Ovary (tissue), 9 donors: ENCODE results near the gene CA5B. TPM values are rescaled to one million over a fixed set of nuclear protein-coding genes. Genes with fewer than 3 reads are reported as not detected.

Experiments
- DNase-seq, 5 donors: peaks; one replicate each; pipeline ENCODE4 v3.0.0-alpha.2; 2019 to 2020
- H3K27ac ChIP-seq, 2 donors: fragments of 200-600 bp; one replicate each; pipeline versions ENCODE4 v1.5.1 to v1.8.0; 2019 to 2022
- H3K27me3 ChIP-seq: fragments of 200-600 bp; one replicate; pipeline ENCODE4 v1.8.0; 2022
- H3K36me3 ChIP-seq: fragments of 200-600 bp; sonication (generic); one replicate; pipeline ENCODE4 v1.5.1; 2019
- H3K4me1 ChIP-seq: one replicate; pipeline ENCODE4 v1.8.1; 2013; ENCODE audit warnings: mild to moderate bottlenecking, moderate library complexity; ENCODE audit not compliant: insufficient read depth
- H3K4me3 ChIP-seq: fragments of 200-600 bp; sonication (generic); one replicate; pipeline ENCODE4 v1.5.1; 2017
- H3K9me3 ChIP-seq, 2 donors: fragments of 200-600 bp in 1 of 2; sonication (generic) in 1 of 2; one replicate each; pipeline versions ENCODE4 v1.5.1 to v1.8.1; 2013 to 2019; ENCODE audit warnings: mild to moderate bottlenecking in 1 of 2, moderate library complexity in 1 of 2
- EP300 ChIP-seq: sonication (generic); formaldehyde crosslinking; IDR thresholded peaks from one replicate; pipeline ENCODE4 v1.6.1; 2017; ENCODE audit warnings: antibody characterized with exemption
- POLR2A ChIP-seq: fragments of 450-650 bp; IDR thresholded peaks from one replicate; pipeline ENCODE4 v1.6.1; 2017; ENCODE audit warnings: antibody characterized with exemption, mild to moderate bottlenecking, moderate library complexity
- WGBS, 3 donors: extraction: QIAGEN DNeasy Blood & Tissue Kit in 1 of 3; methylation state at CpG; one replicate each; pipeline versions ENCODE4 v1.1.5 to v1.1.7; 2013 to 2017; 5-methylcytosine and 5-hydroxymethylcytosine counted together
- intact Hi-C, 4 donors: fragments of 100-400 bp; cut with DNase I; formaldehyde crosslinking; loops; one replicate each; pipeline versions ENCODE4 v1.11.0 to v1.15.1; 2022 to 2023
- polyA plus RNA-seq, 2 donors: library from polyadenylated mRNA; stranded (reverse); fragments of 200-250 nt in 1 of 2; fragments of 350-450 nt in 1 of 2; fragmentation: Illumina TruSeq in 1 of 2; extraction: RNeasy Lipid Tissue Mini Kit (QIAGEN cat#74804) in 1 of 2; gene quantifications; one replicate each; pipeline ENCODE4 v1.2.3, GENCODE V29; 2013 to 2014
- total RNA-seq, 7 donors: library from RNA; depleted of rRNA in 2 of 7; stranded (reverse); fragments of >200 nt in 2 of 7; fragmentation: NEBNext Ultra II Directional in 3 of 7; extraction: Animal tissue kit (Norgen Biotek cat#: 25700) in 3 of 7; gene quantifications; one replicate each; pipeline versions ENCODE4 v1.1.0 to v1.2.4, GENCODE V29; 2016 to 2023
- TF ChIP-seq, protein P1 (sequence below), 3 donors: fragments of 450-650 bp in 2 of 3; fragments of 200-600 bp in 1 of 3; IDR thresholded peaks; one replicate each; pipeline versions ENCODE4 v1.5.1 to v1.8.0; 2016 to 2022; ENCODE audit warnings: antibody characterized with exemption in 3 of 3, mild to moderate bottlenecking in 1 of 3
- donor health status: DM: no; HTN: no; CAD: no; lungs with moderate emphysema.
- donor health status: DM: no; HTN: no; CAD: no.
- donor health status: Bipolar disorder and iron deficiency.
- donor health status: DM: yes; HTN: yes; CAD: no.
- donor health status: DM: no; HTN: no; CAD: no.
- donor health status: DM: yes; HTN: yes; CAD: no.

The CA5B gene
- total and polyA plus RNA-seq, 9 donors = 6.5 to 39.5 (median 24.1) TPM

DNA sequence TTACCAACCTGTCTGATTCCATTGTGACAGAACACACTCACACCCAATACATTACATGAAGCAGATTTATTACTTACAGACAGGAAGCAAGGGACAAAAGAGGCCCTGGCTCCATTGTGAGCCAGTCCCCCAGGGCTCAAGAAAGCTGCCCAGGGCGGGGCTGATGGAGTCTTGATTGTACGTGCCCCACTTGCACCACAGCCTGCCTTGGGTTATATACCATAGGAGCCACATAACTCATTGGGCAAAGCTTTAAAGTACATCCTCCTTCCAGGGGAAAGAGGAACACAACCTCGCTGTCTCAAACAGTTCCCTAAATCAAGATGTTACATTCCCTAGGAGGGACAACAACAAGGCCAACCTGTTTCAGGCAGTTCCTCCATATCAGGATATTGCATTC lies 48.8 kb downstream of the CA5B start:
- intact Hi-C loops = no loop called here
- H3K36me3 ChIP-seq = no peaks in the 10 kb centered on the region
- WGBS, 3 donors = 91 to 94% (median 92%) methylated on average over 3 of the region's 3 CpGs
- H3K4me1 ChIP-seq = peaks cover 2% of the 10 kb centered on the region
- TF ChIP-seq, protein P1, sequence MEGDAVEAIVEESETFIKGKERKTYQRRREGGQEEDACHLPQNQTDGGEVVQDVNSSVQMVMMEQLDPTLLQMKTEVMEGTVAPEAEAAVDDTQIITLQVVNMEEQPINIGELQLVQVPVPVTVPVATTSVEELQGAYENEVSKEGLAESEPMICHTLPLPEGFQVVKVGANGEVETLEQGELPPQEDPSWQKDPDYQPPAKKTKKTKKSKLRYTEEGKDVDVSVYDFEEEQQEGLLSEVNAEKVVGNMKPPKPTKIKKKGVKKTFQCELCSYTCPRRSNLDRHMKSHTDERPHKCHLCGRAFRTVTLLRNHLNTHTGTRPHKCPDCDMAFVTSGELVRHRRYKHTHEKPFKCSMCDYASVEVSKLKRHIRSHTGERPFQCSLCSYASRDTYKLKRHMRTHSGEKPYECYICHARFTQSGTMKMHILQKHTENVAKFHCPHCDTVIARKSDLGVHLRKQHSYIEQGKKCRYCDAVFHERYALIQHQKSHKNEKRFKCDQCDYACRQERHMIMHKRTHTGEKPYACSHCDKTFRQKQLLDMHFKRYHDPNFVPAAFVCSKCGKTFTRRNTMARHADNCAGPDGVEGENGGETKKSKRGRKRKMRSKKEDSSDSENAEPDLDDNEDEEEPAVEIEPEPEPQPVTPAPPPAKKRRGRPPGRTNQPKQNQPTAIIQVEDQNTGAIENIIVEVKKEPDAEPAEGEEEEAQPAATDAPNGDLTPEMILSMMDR (IDR thresholded peaks at IDR 0.05) = no peak
- TF ChIP-seq EP300 (no peak), POLR2A (no peak)
- H3K9me3 ChIP-seq = no peaks in the 10 kb centered on the region
- H3K4me3 ChIP-seq = no peak overlapping the region
- no peaks in the 10 kb centered on the region for H3K27me3 ChIP-seq
- no peak for DNase-seq
- no peak overlapping the region for H3K27ac ChIP-seq

DNA sequence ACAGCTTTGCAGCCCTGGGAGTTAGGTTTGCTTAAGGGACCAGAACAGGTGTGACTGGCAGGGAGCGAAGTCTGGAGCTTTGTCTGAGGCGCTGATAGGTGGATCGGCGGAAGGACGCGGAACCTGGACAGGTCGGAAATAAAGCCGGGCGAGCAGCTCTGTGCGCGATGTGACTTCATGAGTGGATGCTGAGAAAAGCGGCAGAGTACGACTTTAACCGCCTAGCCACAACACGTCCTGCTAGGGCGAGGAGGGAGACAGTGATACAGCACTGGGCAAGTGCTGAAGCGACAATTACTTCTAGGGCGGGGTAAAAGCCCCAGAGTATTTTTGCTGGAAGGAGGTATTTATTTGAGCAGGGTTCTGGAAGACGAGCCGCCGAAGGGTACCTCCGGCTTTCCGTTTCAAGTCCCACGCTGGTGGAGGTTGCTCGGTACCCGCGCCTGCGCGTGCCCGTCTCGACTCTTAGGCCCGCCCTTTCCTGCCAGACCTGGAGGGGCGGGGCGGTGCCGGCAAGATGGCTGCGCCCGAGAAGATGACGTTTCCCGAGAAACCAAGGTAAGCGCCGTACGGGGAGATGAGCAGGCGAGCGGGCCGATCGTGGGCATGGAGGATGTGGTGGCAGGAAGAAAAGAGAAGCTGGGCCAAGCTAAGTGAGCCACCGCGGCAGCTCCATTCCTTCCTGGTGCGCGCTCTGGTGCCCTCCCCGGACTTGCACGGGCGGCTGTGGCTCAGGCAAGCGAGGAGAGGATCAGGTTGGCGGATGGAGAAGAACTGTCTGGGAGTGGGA lies 52.1 kb downstream of the CA5B start, which contains the start of gene ZRSR2:
TSS of gene ZRSR2 (plus strand) at position 506 of the 790 bp plus-strand sequence. CDS start at position 518, 12 bp downstream.
- Histone ChIP-seq H3K27ac (peak within 1 kb of the TSS; percentile 66 to 67), H3K4me3 (peak within 1 kb of the TSS; percentile 64), H3K36me3 (no peaks in the 10 kb centered on the region), H3K4me1 (peaks cover 3% of the 10 kb centered on the region), H3K27me3 (no peaks in the 10 kb centered on the region), H3K9me3 (no peaks in the 10 kb centered on the region)
- intact Hi-C loops = no loop called here
- TF ChIP-seq POLR2A = peak; percentile 61
- no peak for TF ChIP-seq EP300
- WGBS, 3 donors = 0 to 1% (median 0%) methylated on average over 47 to 55 of the region's 55 CpGs
- DNase-seq = peak; percentile 80 to 91 (median 84)

DNA sequence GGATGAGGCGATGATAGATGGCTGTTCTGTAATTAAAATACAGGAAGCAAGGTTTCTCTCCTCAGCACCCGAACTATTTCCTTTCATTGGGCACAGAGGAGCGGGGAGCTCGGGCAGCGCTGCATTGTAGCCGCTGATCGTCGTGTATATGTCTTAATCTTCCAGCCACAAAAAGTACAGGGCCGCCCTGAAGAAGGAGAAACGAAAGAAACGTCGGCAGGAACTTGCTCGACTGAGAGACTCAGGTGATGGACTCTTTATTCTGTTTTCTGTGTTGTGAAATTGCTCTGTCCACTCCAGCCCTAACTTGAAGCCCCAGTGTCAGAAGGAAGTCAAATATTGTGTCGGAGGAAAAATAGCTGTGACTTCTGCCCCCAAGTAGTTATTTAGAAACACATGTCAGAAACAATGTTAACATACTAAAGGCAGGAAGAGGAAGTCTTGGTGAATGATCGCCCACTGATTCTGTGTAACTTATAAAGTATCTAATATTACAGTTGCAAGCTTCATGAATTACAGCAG lies 52.8 kb downstream of the CA5B start:
- intact Hi-C loops = no loop called here
- Histone ChIP-seq H3K4me3 (peak overlapping the region; percentile 64), H3K9me3 (no peaks in the 10 kb centered on the region), H3K27ac (peak overlapping the region; percentile 66 to 67), H3K4me1 (peaks cover 3% of the 10 kb centered on the region), H3K36me3 (no peaks in the 10 kb centered on the region), H3K27me3 (no peaks in the 10 kb centered on the region)
- TF ChIP-seq, protein P1 (IDR thresholded peaks at IDR 0.05) = no peak
- TF ChIP-seq POLR2A (no peak), EP300 (no peak)
- DNase-seq = no peak
- WGBS, 3 donors = 0 to 1% (median 1%) methylated on average over 15 of the region's 15 CpGs

DNA sequence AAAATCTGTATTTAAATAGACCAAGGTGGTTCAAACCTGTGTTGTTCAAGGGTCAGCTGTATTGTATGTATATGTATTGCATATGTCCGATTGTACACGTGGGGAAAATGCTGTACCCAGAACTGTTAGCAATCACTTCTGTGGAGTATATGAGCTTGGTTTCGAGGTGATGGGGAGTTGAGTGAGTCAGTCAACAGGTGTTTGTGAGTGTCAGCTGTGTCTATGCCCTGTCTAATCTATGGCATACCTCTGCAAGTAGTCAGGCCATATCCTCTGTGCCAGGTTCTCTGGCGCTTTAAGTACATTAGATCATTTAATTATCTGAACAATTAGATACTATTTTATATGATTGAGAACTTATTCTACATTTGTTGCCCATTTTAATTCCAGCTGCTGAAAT lies 59.6 kb downstream of the CA5B start:
- 96 to 97% (median 97%) methylated on average over 4 of the region's 4 CpGs for WGBS, 3 donors
- H3K4me1 ChIP-seq = no peaks in the 10 kb centered on the region
- intact Hi-C loops = no loop called here
- no peaks in the 10 kb centered on the region for H3K36me3 ChIP-seq
- no peaks in the 10 kb centered on the region for H3K27me3 ChIP-seq
- TF ChIP-seq EP300 (no peak), POLR2A (no peak)
- TF ChIP-seq, protein P1 (IDR thresholded peaks at IDR 0.05) = no peak
- H3K9me3 ChIP-seq = no peaks in the 10 kb centered on the region
- no peak overlapping the region for H3K27ac ChIP-seq
- no peak overlapping the region for H3K4me3 ChIP-seq
- no peak for DNase-seq

DNA sequence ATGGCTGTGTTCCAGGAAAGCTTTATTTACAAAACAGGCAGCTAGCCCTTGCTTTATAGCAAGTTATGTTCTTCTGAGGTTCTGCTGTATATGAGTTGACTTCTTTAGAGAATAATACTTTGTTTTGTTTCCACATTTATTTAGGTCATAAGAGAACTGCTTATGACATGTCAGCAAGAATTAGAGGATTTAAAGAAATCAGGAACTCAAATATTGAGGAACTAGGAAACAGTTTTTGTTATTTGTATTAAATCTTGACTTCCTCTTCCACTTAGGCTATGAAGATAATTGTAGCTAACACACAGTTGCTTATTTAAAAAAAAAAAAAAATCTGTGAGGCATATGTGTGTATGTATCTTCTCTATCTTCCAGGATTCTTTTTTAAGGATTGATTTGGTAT lies 66.5 kb downstream of the CA5B start:
- Histone ChIP-seq H3K36me3 (no peaks in the 10 kb centered on the region), H3K27me3 (no peaks in the 10 kb centered on the region), H3K4me3 (no peak overlapping the region), H3K9me3 (no peaks in the 10 kb centered on the region), H3K27ac (no peak overlapping the region), H3K4me1 (no peaks in the 10 kb centered on the region)
- no peak for DNase-seq
- TF ChIP-seq POLR2A (no peak), EP300 (no peak)
- TF ChIP-seq, protein P1 (IDR thresholded peaks at IDR 0.05) = no peak
- intact Hi-C loops = no loop called here
